ENCODE data around the gene OXCT1.

The OXCT1 gene

DNA sequence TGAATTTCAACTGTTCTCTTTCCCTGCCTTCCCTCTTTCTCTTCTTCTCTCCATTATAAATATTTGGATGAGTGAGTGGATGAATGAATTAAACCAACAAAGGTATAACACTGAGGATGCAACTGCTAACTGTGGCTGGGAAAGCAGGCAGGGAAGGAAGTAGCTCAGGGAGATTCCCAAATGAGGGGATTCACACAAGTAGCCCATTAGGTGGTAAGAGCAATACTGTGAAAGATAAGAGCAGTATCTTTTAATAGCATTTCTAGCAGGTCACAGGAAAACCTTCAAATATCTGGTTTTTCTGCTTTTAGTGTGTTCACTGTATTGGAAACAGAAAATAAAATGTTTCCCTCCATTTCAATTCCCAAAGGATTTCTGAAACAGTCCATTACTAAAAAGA lies 105.6 kb downstream of the OXCT1 start:
- TF ChIP-seq, protein P1, sequence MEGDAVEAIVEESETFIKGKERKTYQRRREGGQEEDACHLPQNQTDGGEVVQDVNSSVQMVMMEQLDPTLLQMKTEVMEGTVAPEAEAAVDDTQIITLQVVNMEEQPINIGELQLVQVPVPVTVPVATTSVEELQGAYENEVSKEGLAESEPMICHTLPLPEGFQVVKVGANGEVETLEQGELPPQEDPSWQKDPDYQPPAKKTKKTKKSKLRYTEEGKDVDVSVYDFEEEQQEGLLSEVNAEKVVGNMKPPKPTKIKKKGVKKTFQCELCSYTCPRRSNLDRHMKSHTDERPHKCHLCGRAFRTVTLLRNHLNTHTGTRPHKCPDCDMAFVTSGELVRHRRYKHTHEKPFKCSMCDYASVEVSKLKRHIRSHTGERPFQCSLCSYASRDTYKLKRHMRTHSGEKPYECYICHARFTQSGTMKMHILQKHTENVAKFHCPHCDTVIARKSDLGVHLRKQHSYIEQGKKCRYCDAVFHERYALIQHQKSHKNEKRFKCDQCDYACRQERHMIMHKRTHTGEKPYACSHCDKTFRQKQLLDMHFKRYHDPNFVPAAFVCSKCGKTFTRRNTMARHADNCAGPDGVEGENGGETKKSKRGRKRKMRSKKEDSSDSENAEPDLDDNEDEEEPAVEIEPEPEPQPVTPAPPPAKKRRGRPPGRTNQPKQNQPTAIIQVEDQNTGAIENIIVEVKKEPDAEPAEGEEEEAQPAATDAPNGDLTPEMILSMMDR (conservative IDR thresholded peaks at IDR 0.05; ENCODE audit: low read depth, low read length) = no peak
- no peak for DNase-seq (ENCODE audit: low read depth)
- H3K4me3 ChIP-seq (ENCODE audit: low read depth, low read length) = no peak overlapping the region

DNA sequence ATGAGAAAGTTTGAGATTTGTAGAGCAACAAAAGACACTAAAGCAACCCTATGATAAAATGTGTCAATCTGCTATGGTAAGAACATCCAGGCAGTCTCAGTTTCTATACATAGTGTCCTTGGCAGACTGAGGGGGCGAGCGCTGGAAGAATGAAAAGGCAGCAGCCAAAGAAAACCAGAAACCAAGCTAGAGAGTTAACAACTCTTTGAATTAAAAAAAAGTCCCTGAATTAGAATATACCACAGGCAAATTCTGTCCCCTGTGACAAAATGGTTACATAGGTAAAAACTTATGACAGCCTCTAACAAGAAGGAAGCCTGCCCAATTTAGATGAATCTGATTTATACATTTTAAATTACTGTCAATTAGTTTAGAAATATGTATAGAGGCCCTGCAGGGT lies 106.7 kb downstream of the OXCT1 start:
- H3K4me3 ChIP-seq (ENCODE audit: low read depth, low read length) = no peak overlapping the region
- TF ChIP-seq, protein P1 (conservative IDR thresholded peaks at IDR 0.05; ENCODE audit: low read depth, low read length) = no peak
- peak; percentile 16 for DNase-seq (ENCODE audit: low read depth)

DNA sequence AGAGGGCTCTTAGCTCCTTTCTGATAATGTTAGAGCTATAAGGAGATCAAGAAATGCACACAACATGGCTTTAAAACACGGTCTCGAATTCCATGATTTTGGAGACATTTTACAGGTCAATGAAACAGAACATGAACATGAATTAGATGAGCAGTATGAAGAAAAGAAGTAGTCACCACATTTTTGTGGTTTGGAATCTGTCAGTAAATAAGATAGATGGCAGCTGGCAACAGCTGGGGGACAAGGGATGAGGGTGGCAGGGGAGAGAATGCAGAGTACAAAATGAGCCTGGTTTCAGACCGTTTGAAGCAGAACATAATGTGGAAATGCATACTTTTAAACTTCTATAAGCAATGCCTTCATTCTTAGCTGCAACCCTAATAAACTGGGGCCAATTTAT lies 107.1 kb downstream of the OXCT1 start:
- TF ChIP-seq, protein P1 (conservative IDR thresholded peaks at IDR 0.05; ENCODE audit: low read depth, low read length) = no peak
- no peak overlapping the region for H3K4me3 ChIP-seq (ENCODE audit: low read depth, low read length)
- DNase-seq (ENCODE audit: low read depth) = peak; percentile 59

DNA sequence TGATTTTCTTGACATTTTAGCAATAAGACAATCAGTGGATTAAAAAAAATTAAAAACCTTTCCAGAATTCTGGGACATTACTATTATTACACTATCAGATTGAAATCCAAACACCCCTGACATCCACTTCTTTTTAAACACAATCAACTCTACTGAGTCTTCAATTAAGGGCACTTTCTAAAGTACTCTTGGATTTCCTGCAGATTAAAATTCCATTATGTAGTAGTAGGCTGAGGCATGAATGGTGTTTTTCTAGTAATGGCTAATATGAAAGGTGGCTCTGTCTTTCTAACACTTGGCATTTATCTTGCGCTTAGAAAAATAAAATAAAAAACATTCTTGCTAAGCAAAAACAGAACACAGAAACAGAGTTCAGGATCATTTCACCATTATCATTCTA lies 107.8 kb downstream of the OXCT1 start:
- TF ChIP-seq, protein P1 (conservative IDR thresholded peaks at IDR 0.05; ENCODE audit: low read depth, low read length) = no peak
- DNase-seq (ENCODE audit: low read depth) = no peak

DNA sequence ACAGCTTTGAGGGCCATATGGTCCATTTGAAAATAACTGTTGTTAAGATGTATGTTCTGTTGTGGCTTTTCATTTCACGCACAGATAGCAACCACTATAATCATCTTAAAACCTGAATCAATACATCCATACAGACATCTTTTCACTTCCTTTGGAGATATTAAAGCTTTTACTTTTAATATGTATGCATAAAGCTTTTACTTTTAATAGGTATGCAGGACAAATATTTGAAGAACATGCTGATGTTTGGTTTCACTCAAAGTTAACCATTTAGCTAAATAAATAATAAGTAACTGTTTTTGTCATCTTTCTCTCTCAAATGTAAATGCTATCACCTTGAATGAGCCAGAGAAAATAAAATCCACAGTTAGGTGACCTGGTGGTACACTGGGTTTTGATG lies 108.6 kb downstream of the OXCT1 start:
- no peak for DNase-seq (ENCODE audit: low read depth)
- TF ChIP-seq, protein P1 (conservative IDR thresholded peaks at IDR 0.05; ENCODE audit: low read depth, low read length) = no peak
- no peak overlapping the region for H3K4me3 ChIP-seq (ENCODE audit: low read depth, low read length)

More for the DNA sequence above, 107.8 kb downstream of the OXCT1 start:
- no peak overlapping the region for H3K4me3 ChIP-seq (ENCODE audit: low read depth, low read length)

DNA sequence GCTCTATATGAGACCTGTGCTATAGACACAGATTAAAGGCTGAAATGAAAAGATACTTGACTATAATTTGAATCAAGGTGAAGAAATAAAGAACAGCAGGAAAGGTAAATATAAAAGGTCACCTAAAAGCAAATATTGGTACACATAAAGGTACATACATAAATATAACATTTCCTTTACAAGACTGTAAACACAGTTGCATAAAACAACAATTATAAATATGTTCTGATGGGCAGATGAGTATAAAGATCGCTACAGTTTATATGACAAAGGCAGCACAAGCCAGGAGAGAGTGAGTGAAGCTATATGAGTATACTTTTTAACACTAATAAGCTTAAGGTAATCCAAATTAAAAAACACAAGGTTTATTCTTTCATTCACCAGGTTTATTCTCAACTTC lies 114.5 kb downstream of the OXCT1 start:
- TF ChIP-seq, protein P1 (conservative IDR thresholded peaks at IDR 0.05; ENCODE audit: low read depth, low read length) = no peak
- DNase-seq (ENCODE audit: low read depth) = no peak
- no peak overlapping the region for H3K4me3 ChIP-seq (ENCODE audit: low read depth, low read length)

DNA sequence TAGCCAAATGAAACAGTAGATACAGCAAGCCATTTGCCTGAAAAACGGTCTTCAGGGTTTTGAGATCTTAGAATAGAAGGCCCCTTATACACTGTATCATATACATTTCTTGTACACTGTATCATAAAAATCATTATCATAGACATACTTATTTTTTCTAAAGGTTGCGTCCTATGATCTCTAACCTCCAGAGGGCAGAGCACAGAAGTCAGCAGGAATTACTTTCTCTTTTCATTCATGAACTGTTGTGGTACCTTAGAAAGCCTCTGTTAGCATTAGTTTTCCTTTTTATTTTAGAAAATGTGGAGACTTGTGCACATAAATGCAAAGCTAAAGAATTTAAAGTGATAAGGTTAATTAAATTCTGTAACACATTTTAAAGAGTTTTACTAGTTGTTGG lies 115.4 kb downstream of the OXCT1 start:
- DNase-seq (ENCODE audit: low read depth) = no peak
- TF ChIP-seq, protein P1 (conservative IDR thresholded peaks at IDR 0.05; ENCODE audit: low read depth, low read length) = no peak

More for the DNA sequence above, 115.4 kb downstream of the OXCT1 start:
- no peak overlapping the region for H3K4me3 ChIP-seq (ENCODE audit: low read depth, low read length)
